GM21529 (cell line): ENCODE measurements around the gene GRIN3A.

Source experiments
- ATAC-seq: cut with Tn5 transposase; IDR thresholded peaks from one replicate; pipeline ENCODE4 v1.9.1; 2021; ENCODE audit not compliant: unreplicated experiment

GRIN3A gene

GRCh38 chr9:101706261-101706798 is 32.1 kb downstream of the GRIN3A start:
- no peak for ATAC-seq

GRCh38 chr9:101705135-101705661 is 33.2 kb downstream of the GRIN3A start:
- ATAC-seq: peak; percentile 88

- ATAC-seq: no peak
These were observed 36.2 kb downstream of the GRIN3A start for GRCh38 chr9:101702257-101702656.

GRCh38 chr9:101693546-101694336 is 44.7 kb downstream of the GRIN3A start:
- no peak for ATAC-seq

GRCh38 chr9:101691657-101692056 is 46.8 kb downstream of the GRIN3A start:
- no peak for ATAC-seq

GRCh38 chr9:101689039-101689438 is 49.4 kb downstream of the GRIN3A start:
- no peak for ATAC-seq

GRCh38 chr9:101684665-101685064 is 53.8 kb downstream of the GRIN3A start:
- no peak for ATAC-seq

- ATAC-seq: no peak
These were observed 55.2 kb downstream of the GRIN3A start for GRCh38 chr9:101683236-101683635.

GRCh38 chr9:101677861-101678260 is 60.6 kb downstream of the GRIN3A start:
- ATAC-seq: no peak

- no peak for ATAC-seq
These were observed 63.1 kb downstream of the GRIN3A start for GRCh38 chr9:101675341-101675740.

GRCh38 chr9:101674165-101674564 is 64.3 kb downstream of the GRIN3A start:
- peak; percentile 62 for ATAC-seq

- ATAC-seq: no peak
These were observed 64.8 kb downstream of the GRIN3A start for GRCh38 chr9:101673642-101674041.

- no peak for ATAC-seq
These were observed 66.9 kb downstream of the GRIN3A start for GRCh38 chr9:101671567-101671966.

GRCh38 chr9:101668421-101668820 is 70.0 kb downstream of the GRIN3A start:
- ATAC-seq: no peak

- ATAC-seq: no peak
These were observed 74.0 kb downstream of the GRIN3A start for GRCh38 chr9:101664453-101664852.

- no peak for ATAC-seq
These were observed 85.8 kb downstream of the GRIN3A start for GRCh38 chr9:101652601-101653175.

GRCh38 chr9:101650142-101650541 is 88.3 kb downstream of the GRIN3A start:
- ATAC-seq: peak; percentile 79

- no peak for ATAC-seq
These were observed 90.0 kb downstream of the GRIN3A start for GRCh38 chr9:101648493-101648892.

GRCh38 chr9:101639785-101640665 is 98.4 kb downstream of the GRIN3A start:
- no peak for ATAC-seq

GRCh38 chr9:101639311-101639710 is 99.1 kb downstream of the GRIN3A start:
- no peak for ATAC-seq

- no peak for ATAC-seq
These were observed 102.2 kb downstream of the GRIN3A start for GRCh38 chr9:101636247-101636646.
